Effector memory CD8-positive, alpha-beta T cell (primary cell): Measurements from ENCODE around the gene GLIS1.

ENCODE experiments used
- ATAC-seq: fragments of 150-1000 bp; cut with Tn5 transposase; replicated peaks from 2 replicates; pipeline ENCODE4 v1.10.0; 2021; ENCODE audit warnings: mild to moderate bottlenecking, moderate library complexity
- DNase-seq, 3 experiments: peaks; one replicate each; pipeline ENCODE4 v3.0.0; 2021
- H3K27ac Mint-ChIP-seq, 2 donors: one replicate each; pipeline ENCODE4 v1.8.0; 2022; ENCODE audit warnings: mild to moderate bottlenecking in 2 of 2, mixed read lengths in 2 of 2, moderate library complexity in 2 of 2
- H3K27me3 Mint-ChIP-seq, 2 donors: one replicate each; pipeline ENCODE4 v1.8.0; 2022; ENCODE audit warnings: mixed read lengths in 2 of 2
- H3K36me3 Mint-ChIP-seq: one replicate; pipeline ENCODE4 v1.8.0; 2022; ENCODE audit warnings: mild to moderate bottlenecking, moderate library complexity, mixed read lengths; ENCODE audit not compliant: insufficient read depth
- H3K4me1 Mint-ChIP-seq, 2 donors: one replicate each; pipeline ENCODE4 v1.8.0; 2022; ENCODE audit warnings: low read depth in 2 of 2, mixed read lengths in 2 of 2
- H3K4me3 Mint-ChIP-seq, 2 donors: one replicate each; pipeline ENCODE4 v1.8.0; 2022; ENCODE audit warnings: mild to moderate bottlenecking in 2 of 2, mixed read lengths in 2 of 2, moderate library complexity in 2 of 2
- H3K9me3 Mint-ChIP-seq, 2 donors: one replicate each; pipeline ENCODE4 v1.8.0; 2022; ENCODE audit warnings: mixed read lengths in 2 of 2

GLIS1 gene

GRCh38 chr1:53541761-53542550 is 197.0 kb downstream of the GLIS1 start:
- Mint-ChIP-seq H3K4me1 (peaks cover 0 to 1% of the 10 kb centered on the region in 2 donors), H3K27ac (peak overlapping the region in 1 of 2 donors; percentile 42), H3K4me3 (no peak overlapping the region), H3K27me3 (peaks cover 0 to 34% of the 10 kb centered on the region in 2 donors), H3K9me3 (no peaks in the 10 kb centered on the region), H3K36me3 (no peaks in the 10 kb centered on the region)
- no peak for ATAC-seq
- DNase-seq, result no peak

DNA sequence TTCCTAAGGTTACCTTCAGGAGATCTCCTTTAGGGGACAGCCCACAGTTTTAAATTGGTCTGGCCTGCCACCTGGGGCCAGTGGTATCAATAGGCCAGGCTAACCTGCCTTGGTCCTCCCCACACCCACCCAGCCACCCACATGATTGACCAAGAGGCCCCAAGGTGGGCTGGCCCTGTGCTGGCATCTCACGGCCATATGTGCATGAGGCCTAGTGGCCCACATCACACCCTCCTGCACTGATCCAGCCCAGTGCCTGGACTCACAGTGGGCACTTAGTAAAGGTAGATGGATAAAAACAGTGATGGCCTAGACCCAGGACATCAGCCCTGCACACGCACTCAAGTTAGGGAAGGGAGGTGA is 197.7 kb downstream of the GLIS1 start:
- DNase-seq (no peak), ATAC-seq (no peak)
- Mint-ChIP-seq H3K36me3 (no peaks in the 10 kb centered on the region), H3K27ac (no peak overlapping the region), H3K4me3 (no peak overlapping the region), H3K9me3 (no peaks in the 10 kb centered on the region), H3K4me1 (peaks cover 0 to 1% of the 10 kb centered on the region in 2 donors), H3K27me3 (peaks cover 0 to 27% of the 10 kb centered on the region in 2 donors)

- no peak overlapping the region for H3K27ac Mint-ChIP-seq
- peaks cover 0 to 1% of the 10 kb centered on the region in 2 donors for H3K4me1 Mint-ChIP-seq
- peaks cover under 1 to 24% of the 10 kb centered on the region in 2 donors for H3K27me3 Mint-ChIP-seq
- DNase-seq (no peak), ATAC-seq (no peak)
- H3K9me3 Mint-ChIP-seq, result no peaks in the 10 kb centered on the region
- no peaks in the 10 kb centered on the region for H3K36me3 Mint-ChIP-seq
- no peak overlapping the region for H3K4me3 Mint-ChIP-seq
Measured at GRCh38 chr1:53540604-53541262, 198.2 kb downstream of the GLIS1 start.

DNA sequence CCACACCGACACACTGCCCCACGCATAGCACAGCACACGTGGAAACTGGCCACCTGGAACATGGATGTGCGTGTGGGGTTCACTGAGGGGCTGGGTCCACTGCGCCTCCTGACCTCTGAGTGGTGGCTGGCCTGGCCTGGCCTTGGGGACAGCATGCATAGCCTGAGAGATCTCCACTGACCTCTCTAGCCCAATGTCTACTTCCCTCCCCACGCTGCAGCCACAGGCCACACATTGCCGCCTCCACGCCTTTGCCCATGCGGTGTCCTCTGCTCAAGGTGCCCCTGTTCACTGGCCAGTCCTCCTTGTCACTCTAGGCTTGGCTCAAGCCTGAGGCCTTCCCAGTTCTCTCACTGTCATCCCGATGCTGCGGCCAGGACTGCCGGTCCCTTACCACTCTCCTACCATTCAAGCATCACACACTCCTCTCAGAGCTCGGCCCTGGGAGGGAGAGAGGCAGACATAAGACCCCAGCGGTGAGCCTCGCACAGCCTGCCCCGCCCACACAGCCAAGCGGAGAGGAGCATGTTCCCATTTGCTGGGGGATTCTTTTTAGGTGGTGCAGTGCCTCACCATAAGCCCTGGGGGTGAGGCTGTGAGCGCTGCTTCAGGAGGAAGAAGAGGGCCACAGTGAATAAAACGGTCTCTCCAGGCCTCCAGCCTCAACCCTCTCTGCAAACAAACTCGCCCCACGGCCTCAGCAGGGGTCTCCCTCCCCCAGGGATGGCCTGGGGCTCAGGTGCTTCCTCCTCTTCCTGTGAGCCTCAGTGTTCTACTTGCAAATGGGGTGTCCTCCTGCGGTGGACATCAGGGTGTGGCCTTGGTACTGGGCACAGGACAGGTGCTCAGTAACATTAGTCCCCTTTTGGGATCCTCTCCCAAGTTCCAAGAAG is 199.0 kb downstream of the GLIS1 start:
- DNase-seq, result no peak
- peaks cover 7 to 26% of the 10 kb centered on the region in 2 donors for H3K27me3 Mint-ChIP-seq
- H3K9me3 Mint-ChIP-seq, result no peaks in the 10 kb centered on the region
- H3K36me3 Mint-ChIP-seq, result no peaks in the 10 kb centered on the region
- H3K27ac Mint-ChIP-seq, result no peak overlapping the region
- ATAC-seq, result no peak
- peaks cover 0 to 1% of the 10 kb centered on the region in 2 donors for H3K4me1 Mint-ChIP-seq
- no peak overlapping the region for H3K4me3 Mint-ChIP-seq

GRCh38 chr1:53539226-53539625 is 199.7 kb downstream of the GLIS1 start:
- no peak for DNase-seq
- peaks cover 0 to 1% of the 10 kb centered on the region in 2 donors for H3K4me1 Mint-ChIP-seq
- no peak overlapping the region for H3K4me3 Mint-ChIP-seq
- H3K9me3 Mint-ChIP-seq, result no peaks in the 10 kb centered on the region
- no peak overlapping the region for H3K27ac Mint-ChIP-seq
- H3K36me3 Mint-ChIP-seq, result no peaks in the 10 kb centered on the region
- H3K27me3 Mint-ChIP-seq, result peaks cover 7 to 26% of the 10 kb centered on the region in 2 donors
- no peak for ATAC-seq

DNA sequence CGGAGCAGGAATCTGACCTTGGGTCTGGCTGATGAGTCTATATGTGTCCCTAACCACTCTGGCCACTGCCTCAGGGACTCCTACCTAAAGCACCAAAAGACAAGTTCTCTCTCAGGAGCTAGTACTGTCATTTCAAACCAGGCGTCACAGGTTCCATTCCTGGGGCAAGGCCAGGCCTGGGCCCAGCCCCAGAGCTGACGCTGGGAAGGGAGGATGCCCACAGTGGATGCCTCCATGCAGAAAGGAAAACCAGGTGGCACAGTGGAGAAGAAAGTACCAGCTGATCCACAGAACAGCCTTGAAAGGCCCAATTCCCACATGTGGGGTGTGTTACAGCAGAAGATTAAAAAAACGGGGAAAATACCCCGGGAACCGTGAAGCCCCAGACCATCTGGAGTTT is 202.4 kb downstream of the GLIS1 start:
- Mint-ChIP-seq H3K27ac (no peak overlapping the region), H3K27me3 (peaks cover 7 to 18% of the 10 kb centered on the region in 2 donors), H3K36me3 (no peaks in the 10 kb centered on the region), H3K4me1 (peaks cover 0 to 1% of the 10 kb centered on the region in 2 donors), H3K9me3 (no peaks in the 10 kb centered on the region), H3K4me3 (no peak overlapping the region)
- no peak for DNase-seq
- no peak for ATAC-seq

DNA sequence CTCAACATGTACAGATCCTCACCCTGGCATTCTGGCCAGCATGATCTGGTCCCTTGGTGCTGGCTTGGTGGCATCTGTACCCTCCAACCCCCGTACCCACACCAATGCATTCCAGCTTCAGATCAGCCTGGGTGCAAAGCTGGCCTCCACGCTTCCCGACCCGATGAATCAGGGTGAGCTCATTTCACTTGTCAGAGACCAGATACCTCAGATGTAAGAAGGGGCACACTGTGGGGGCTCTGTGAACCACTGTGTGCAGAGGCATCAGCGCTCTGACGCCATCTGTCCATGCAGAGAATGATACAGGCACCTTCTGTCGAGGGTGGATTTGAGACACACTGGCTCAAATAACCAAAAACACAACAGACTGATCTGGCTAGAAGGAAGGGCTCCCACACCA is 203.1 kb downstream of the GLIS1 start:
- H3K9me3 Mint-ChIP-seq, result no peaks in the 10 kb centered on the region
- peaks cover 7 to 18% of the 10 kb centered on the region in 2 donors for H3K27me3 Mint-ChIP-seq
- no peaks in the 10 kb centered on the region for H3K36me3 Mint-ChIP-seq
- ATAC-seq (no peak), DNase-seq (no peak)
- H3K27ac Mint-ChIP-seq, result no peak overlapping the region
- no peaks in the 10 kb centered on the region for H3K4me1 Mint-ChIP-seq
- no peak overlapping the region for H3K4me3 Mint-ChIP-seq

DNA sequence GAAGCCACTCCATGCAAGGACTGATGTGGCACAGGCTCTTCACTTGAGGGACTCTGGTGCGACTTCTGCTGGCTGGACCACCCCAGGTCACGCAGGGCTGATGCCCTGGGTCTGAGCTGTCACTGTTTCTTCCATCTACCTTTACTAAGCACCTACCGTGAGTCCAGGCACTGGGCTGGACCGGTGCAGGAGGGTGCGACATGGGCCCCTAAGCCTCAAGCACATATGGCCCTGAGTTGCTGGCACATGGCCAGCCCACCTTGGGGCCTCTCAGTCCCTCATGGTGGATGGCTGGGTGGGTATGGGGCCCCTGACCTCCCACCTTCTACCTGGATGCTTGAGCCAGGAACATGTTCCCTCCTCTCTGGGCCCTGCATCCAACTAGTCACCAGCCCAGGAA is 203.7 kb downstream of the GLIS1 start:
- Mint-ChIP-seq H3K36me3 (no peaks in the 10 kb centered on the region), H3K27ac (no peak overlapping the region), H3K9me3 (no peaks in the 10 kb centered on the region), H3K4me1 (no peaks in the 10 kb centered on the region), H3K4me3 (no peak overlapping the region), H3K27me3 (peaks cover 7 to 18% of the 10 kb centered on the region in 2 donors)
- ATAC-seq (no peak), DNase-seq (no peak)

DNA sequence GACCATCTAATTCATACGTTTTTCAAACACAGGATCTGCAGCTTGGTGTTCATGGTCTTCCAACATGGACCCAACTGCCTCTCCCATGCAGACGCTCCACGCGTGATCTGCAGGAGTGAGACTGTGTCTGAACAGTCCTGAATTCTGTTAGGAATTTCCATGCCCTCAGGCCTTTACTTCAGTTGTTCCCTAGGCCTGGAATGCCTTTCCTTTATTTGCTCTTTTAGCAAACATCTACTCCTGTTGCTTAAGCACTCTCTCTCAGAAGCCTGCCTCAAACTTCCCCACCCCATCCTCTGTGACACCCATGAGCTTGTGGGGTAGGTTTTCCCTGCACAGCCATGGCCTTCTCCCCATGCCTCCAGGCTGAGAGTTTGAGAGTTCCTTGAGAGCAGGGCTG is 206.1 kb downstream of the GLIS1 start:
- Mint-ChIP-seq H3K36me3 (no peaks in the 10 kb centered on the region), H3K4me1 (no peaks in the 10 kb centered on the region), H3K4me3 (no peak overlapping the region), H3K9me3 (no peaks in the 10 kb centered on the region), H3K27me3 (peaks cover 7 to 18% of the 10 kb centered on the region in 2 donors), H3K27ac (peak overlapping the region in 1 of 2 donors; percentile 57)
- ATAC-seq (no peak), DNase-seq (no peak)

DNA sequence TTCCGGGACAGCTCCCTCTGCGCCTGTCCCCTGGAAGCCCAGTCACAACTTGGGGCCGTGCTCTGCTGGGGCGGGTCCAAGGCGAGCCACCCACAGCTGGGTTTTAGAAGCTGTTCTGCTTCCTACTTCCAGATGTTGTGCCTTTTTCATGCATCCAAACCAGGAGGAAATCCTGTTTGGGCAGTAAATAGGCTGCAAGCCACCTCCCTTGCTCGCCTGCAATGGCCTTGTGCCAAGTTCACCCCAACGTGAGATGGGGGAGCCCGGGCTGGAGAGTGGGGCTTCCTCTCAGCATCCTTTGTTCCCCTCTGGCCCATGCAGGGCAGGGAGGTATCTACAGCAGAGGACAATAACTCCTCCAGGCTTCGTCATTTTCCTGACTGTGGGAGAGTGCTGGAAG is 206.6 kb downstream of the GLIS1 start:
- Mint-ChIP-seq H3K27me3 (peaks cover 7 to 18% of the 10 kb centered on the region in 2 donors), H3K4me3 (no peak overlapping the region), H3K27ac (no peak overlapping the region), H3K36me3 (no peaks in the 10 kb centered on the region), H3K9me3 (no peaks in the 10 kb centered on the region), H3K4me1 (no peaks in the 10 kb centered on the region)
- ATAC-seq (no peak), DNase-seq (no peak)

DNA sequence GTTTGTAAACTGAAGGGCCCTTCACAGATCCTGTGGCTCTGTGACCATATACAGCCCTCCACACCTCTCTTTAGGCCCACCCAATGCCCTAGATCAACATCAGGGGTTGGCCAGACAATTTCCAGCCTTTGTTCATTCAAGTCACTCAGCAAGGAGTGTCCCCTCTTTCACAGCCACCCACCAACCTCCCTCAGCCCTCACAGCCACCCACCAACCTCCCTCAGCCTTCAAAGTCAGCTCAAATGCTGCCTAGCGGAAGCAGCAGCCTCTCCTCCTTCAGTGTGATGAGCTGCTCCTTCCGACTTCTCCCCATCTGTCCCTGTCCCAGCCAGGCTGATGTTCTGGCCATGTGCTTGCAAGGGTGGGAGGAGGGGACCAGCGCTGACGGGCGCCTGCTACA is 208.4 kb downstream of the GLIS1 start:
- Mint-ChIP-seq H3K27ac (no peak overlapping the region), H3K4me1 (peaks cover 0 to 4% of the 10 kb centered on the region in 2 donors), H3K27me3 (peaks cover 4 to 24% of the 10 kb centered on the region in 2 donors), H3K36me3 (no peaks in the 10 kb centered on the region), H3K9me3 (no peaks in the 10 kb centered on the region), H3K4me3 (no peak overlapping the region)
- no peak for DNase-seq
- ATAC-seq, result no peak

DNA sequence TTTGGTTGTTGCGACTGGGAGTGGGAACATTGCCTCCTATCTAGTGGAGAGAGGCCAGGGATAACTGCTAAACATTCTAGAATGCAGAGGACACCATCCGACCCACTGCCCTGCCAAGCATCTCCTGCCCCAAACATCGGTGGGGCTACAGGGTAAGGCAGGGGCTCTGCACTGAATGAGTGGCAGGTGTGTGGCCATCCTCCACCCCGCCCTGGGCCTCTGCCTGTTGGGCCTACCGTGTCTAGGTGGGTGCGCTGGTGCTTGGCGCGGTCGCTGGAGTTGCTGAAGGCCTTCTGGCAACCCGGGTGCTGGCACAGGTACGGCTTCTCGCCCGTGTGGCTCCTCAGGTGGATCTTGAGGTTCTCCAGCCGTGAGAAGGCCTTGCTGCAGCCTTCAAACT is 209.4 kb downstream of the GLIS1 start:
- DNase-seq (no peak), ATAC-seq (no peak)
- Mint-ChIP-seq H3K9me3 (no peaks in the 10 kb centered on the region), H3K27me3 (peaks cover 0 to 22% of the 10 kb centered on the region in 2 donors), H3K27ac (no peak overlapping the region), H3K4me1 (peaks cover 0 to 4% of the 10 kb centered on the region in 2 donors), H3K4me3 (no peak overlapping the region), H3K36me3 (no peaks in the 10 kb centered on the region)

DNA sequence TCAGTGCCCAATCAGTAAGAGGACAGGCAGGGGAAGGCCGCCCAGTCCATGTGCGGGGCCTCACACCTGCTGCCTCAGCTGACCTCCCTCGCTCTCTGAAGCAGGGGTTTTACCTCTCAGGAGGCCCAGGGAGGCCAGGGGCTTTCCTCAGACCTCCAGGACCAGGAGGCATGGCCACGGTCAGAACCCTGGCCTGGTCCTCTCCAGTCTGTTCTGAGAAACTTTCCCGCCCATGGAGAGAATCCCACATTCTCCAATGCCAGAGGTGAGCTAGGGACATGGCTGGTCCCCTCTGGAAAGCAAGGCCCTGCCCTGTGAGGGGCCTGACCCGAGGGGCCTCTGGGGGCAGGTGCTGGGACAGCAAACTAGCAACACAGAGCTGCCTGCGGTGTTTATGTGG is 211.6 kb downstream of the GLIS1 start:
- H3K4me1 Mint-ChIP-seq, result peaks cover 0 to 4% of the 10 kb centered on the region in 2 donors
- peak overlapping the region in 1 of 2 donors; percentile 12 for H3K27ac Mint-ChIP-seq
- H3K4me3 Mint-ChIP-seq, result no peak overlapping the region
- H3K9me3 Mint-ChIP-seq, result no peaks in the 10 kb centered on the region
- DNase-seq (no peak), ATAC-seq (no peak)
- H3K36me3 Mint-ChIP-seq, result no peaks in the 10 kb centered on the region
- peaks cover 5 to 25% of the 10 kb centered on the region in 2 donors for H3K27me3 Mint-ChIP-seq
